B cell (primary cell): Measurements from ENCODE around the gene FAM110C.

Source experiments
- EZH2 ChIP-seq: IDR thresholded peaks from 2 replicates; pipeline ENCODE4 v1.6.1; 2012; ENCODE audit warnings: borderline replicate concordance, low read depth, mild to moderate bottlenecking, moderate library complexity, low read length; ENCODE audit not compliant: insufficient read depth, poor library complexity, severe bottlenecking
- TF ChIP-seq, protein P1 (sequence below): fragments of 200-600 bp; IDR thresholded peaks from one replicate; pipeline ENCODE4 v1.8.0; 2022; ENCODE audit warnings: antibody characterized with exemption, mild to moderate bottlenecking

DNA sequence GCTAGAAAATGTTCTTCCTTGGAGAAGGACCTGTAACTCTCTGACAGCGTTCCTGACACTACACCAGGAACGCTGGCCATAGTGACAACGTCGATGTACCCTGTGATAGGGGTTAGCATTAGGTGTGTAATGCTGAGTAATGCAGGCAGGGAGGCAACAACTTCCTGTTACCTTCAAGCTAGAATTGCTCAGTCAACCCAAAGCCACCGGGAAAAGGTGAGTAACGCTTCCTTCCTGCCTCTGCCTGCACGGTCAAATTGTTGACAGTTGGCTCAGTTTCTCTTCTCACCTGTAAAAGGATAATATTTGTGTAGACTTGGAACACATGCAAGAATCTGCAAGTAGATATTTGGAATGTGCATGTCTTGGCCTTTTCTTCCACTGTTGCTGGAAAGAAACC is 12.7 kb downstream of the FAM110C start:
- TF ChIP-seq, protein P1, sequence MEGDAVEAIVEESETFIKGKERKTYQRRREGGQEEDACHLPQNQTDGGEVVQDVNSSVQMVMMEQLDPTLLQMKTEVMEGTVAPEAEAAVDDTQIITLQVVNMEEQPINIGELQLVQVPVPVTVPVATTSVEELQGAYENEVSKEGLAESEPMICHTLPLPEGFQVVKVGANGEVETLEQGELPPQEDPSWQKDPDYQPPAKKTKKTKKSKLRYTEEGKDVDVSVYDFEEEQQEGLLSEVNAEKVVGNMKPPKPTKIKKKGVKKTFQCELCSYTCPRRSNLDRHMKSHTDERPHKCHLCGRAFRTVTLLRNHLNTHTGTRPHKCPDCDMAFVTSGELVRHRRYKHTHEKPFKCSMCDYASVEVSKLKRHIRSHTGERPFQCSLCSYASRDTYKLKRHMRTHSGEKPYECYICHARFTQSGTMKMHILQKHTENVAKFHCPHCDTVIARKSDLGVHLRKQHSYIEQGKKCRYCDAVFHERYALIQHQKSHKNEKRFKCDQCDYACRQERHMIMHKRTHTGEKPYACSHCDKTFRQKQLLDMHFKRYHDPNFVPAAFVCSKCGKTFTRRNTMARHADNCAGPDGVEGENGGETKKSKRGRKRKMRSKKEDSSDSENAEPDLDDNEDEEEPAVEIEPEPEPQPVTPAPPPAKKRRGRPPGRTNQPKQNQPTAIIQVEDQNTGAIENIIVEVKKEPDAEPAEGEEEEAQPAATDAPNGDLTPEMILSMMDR, result no peak
- TF ChIP-seq EZH2, result no peak
